ENCODE measurements around the gene PARP11.

Gene PARP11

GRCh38 chr12:3759878-3760277 is 113.3 kb downstream of the PARP11 start:
- no peak for DNase-seq

All from activated CD4-positive, alpha-beta T cell treated with anti-CD3 and anti-CD28 coated beads, Interleukin-2, Interleukin-6, amounts not matched to agents 100 ng/mL and 50 ng/mL, durations not matched to agents 16 hours and 8 hours (primary cell).